Astrocyte (in vitro differentiated cells and primary cell): ENCODE measurements around the gene IL4R. TPM values are rescaled to one million over a fixed set of nuclear protein-coding genes. Genes with fewer than 3 reads are reported as not detected.

ENCODE experiments used
- DNase-seq: peaks from one replicate; pipeline ENCODE4 v3.0.0-alpha.2; 2010; ENCODE audit warnings: low read depth
- FAIRE-seq: peaks from 2 replicates; lab custom pipeline; 2011; peaks lifted over from hg19 to GRCh38; lab: Jason Lieb, UNC
- H2AFZ ChIP-seq: 2 replicates; pipeline ENCODE4 v1.6.0; 2012; ENCODE audit warnings: low read depth, low read length, inconsistent platforms
- H3K27ac ChIP-seq: 2 replicates; pipeline ENCODE4 v1.5.1; 2011; ENCODE audit warnings: low read depth, low read length, inconsistent platforms
- H3K27me3 ChIP-seq: 2 replicates; pipeline ENCODE4 v1.6.0; 2011; ENCODE audit warnings: low read length, inconsistent platforms; ENCODE audit not compliant: insufficient read depth
- H3K36me3 ChIP-seq: 2 replicates; pipeline ENCODE4 v1.5.1; 2011; ENCODE audit warnings: low read length, inconsistent platforms; ENCODE audit not compliant: insufficient read depth
- H3K4me1 ChIP-seq: 2 replicates; pipeline ENCODE4 v1.5.1; 2011; ENCODE audit warnings: low read length, inconsistent platforms; ENCODE audit not compliant: insufficient read depth
- H3K4me2 ChIP-seq: 2 replicates; pipeline ENCODE4 v1.6.0; 2012; ENCODE audit warnings: low read length, inconsistent platforms
- H3K4me3 ChIP-seq: 2 replicates; pipeline ENCODE4 v1.5.1; 2011; ENCODE audit warnings: low read depth, mild to moderate bottlenecking, low read length, inconsistent platforms; ENCODE audit not compliant: insufficient read depth
- H3K79me2 ChIP-seq: 2 replicates; pipeline ENCODE4 v1.6.0; 2012; ENCODE audit warnings: mild to moderate bottlenecking, low read length, inconsistent platforms; ENCODE audit not compliant: insufficient read depth
- H3K9ac ChIP-seq: 2 replicates; pipeline ENCODE4 v1.6.0; 2012; ENCODE audit warnings: mild to moderate bottlenecking, low read length, inconsistent platforms
- H3K9me3 ChIP-seq: 2 replicates; pipeline ENCODE4 v1.5.1; 2012; ENCODE audit warnings: low read depth, mild to moderate bottlenecking, low read length, inconsistent platforms; ENCODE audit not compliant: insufficient read depth
- H4K20me1 ChIP-seq: 2 replicates; pipeline ENCODE4 v1.6.0; 2012; ENCODE audit warnings: low read length, inconsistent platforms; ENCODE audit not compliant: insufficient read depth
- H3K27ac Mint-ChIP-seq: one replicate; pipeline ENCODE4 v1.8.0; 2021; ENCODE audit warnings: mild to moderate bottlenecking, mixed read lengths; ENCODE audit not compliant: unreplicated experiment
- H3K27me3 Mint-ChIP-seq: one replicate; pipeline ENCODE4 v1.8.0; 2021; ENCODE audit warnings: low read depth, mixed read lengths; ENCODE audit not compliant: unreplicated experiment
- H3K36me3 Mint-ChIP-seq: one replicate; pipeline ENCODE4 v1.8.0; 2021; ENCODE audit warnings: low read depth, mixed read lengths; ENCODE audit not compliant: unreplicated experiment
- H3K4me1 Mint-ChIP-seq: one replicate; pipeline ENCODE4 v1.8.0; 2021; ENCODE audit warnings: low read depth, mixed read lengths; ENCODE audit not compliant: unreplicated experiment
- H3K4me3 Mint-ChIP-seq: one replicate; pipeline ENCODE4 v1.8.0; 2021; ENCODE audit warnings: mild to moderate bottlenecking, moderate library complexity, mixed read lengths; ENCODE audit not compliant: unreplicated experiment
- H3K9me3 Mint-ChIP-seq: one replicate; pipeline ENCODE4 v1.8.0; 2021; ENCODE audit warnings: mild to moderate bottlenecking, mixed read lengths; ENCODE audit not compliant: unreplicated experiment
- CTCF ChIP-seq: IDR thresholded peaks from 2 replicates; pipeline ENCODE4 v1.5.1; 2011; ENCODE audit warnings: low read depth, mild to moderate bottlenecking, inconsistent platforms, low read length, moderate library complexity; ENCODE audit not compliant: insufficient read depth
- EZH2 ChIP-seq: IDR thresholded peaks from 2 replicates; pipeline ENCODE4 v1.6.1; 2012; ENCODE audit warnings: mild to moderate bottlenecking, low read length, inconsistent platforms; ENCODE audit not compliant: insufficient read depth
- total RNA-seq: library from RNA; stranded (reverse); gene quantifications from 2 replicates; pipeline ENCODE4 v1.2.1, GENCODE V29; 2021

IL4R gene
- total RNA-seq, 1 donor from 2014 or later: 17.5 TPM

DNA sequence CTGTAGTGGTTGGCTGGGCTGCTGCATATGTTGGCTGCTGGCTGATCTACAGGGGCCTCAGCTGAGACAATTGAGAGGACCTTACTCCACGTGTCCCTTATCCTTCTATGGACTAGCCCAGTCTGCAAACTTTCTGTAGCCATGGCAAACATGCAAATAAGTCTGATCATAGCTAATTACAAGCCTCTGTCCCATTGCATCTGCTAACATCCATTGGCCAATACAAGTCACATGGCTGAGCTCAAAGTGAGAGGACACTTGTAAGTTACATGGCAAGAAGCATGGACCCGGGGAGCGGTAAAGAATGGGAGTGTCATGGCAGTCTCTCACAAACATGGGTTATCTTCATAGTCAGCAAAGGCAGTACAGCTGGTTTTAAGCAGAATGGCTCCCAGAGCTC is 11.6 kb upstream of the IL4R start:
- FAIRE-seq: no peak
- Mint-ChIP-seq H3K36me3 (peaks cover 2% of the 10 kb centered on the region), H3K27me3 (peaks cover 16% of the 10 kb centered on the region)

GRCh38 chr16:27303256-27304100 is 10.3 kb upstream of the IL4R start:
- H3K9me3 Mint-ChIP-seq: no peaks in the 10 kb centered on the region
- H3K4me3 Mint-ChIP-seq: no peak overlapping the region
- no peak overlapping the region for H3K27ac ChIP-seq
- no peak overlapping the region for H3K4me3 ChIP-seq
- DNase-seq (no peak), FAIRE-seq (no peak)
- no peaks in the 10 kb centered on the region for H3K27me3 ChIP-seq
- H4K20me1 ChIP-seq: no peaks in the 10 kb centered on the region
- H3K27ac Mint-ChIP-seq: no peak overlapping the region
- TF ChIP-seq CTCF (no peak), EZH2 (no peak)
- no peaks in the 10 kb centered on the region for H3K9me3 ChIP-seq
- no peak overlapping the region for H3K9ac ChIP-seq
- no peak overlapping the region for H3K4me2 ChIP-seq
- H3K4me1 ChIP-seq: no peaks in the 10 kb centered on the region
- peaks cover 2% of the 10 kb centered on the region for H3K36me3 Mint-ChIP-seq
- peaks cover 14% of the 10 kb centered on the region for H3K27me3 Mint-ChIP-seq
- H2AFZ ChIP-seq: no peak overlapping the region
- no peaks in the 10 kb centered on the region for H3K4me1 Mint-ChIP-seq
- H3K79me2 ChIP-seq: no peaks in the 10 kb centered on the region
- no peaks in the 10 kb centered on the region for H3K36me3 ChIP-seq

More for the DNA sequence above, 11.6 kb upstream of the IL4R start:
- no peak for TF ChIP-seq CTCF
- TF ChIP-seq EZH2: no peak
- H3K79me2 ChIP-seq: no peaks in the 10 kb centered on the region
- H3K36me3 ChIP-seq: no peaks in the 10 kb centered on the region
- Mint-ChIP-seq H3K4me1 (no peaks in the 10 kb centered on the region), H3K4me3 (no peak overlapping the region), H3K9me3 (no peaks in the 10 kb centered on the region), H3K27ac (no peak overlapping the region)
- H3K4me2 ChIP-seq: no peak overlapping the region
- H2AFZ ChIP-seq: no peak overlapping the region
- no peaks in the 10 kb centered on the region for H4K20me1 ChIP-seq
- DNase-seq: no peak
- no peak overlapping the region for H3K4me3 ChIP-seq
- H3K4me1 ChIP-seq: no peaks in the 10 kb centered on the region
- H3K27me3 ChIP-seq: no peaks in the 10 kb centered on the region
- H3K27ac ChIP-seq: no peak overlapping the region
- H3K9ac ChIP-seq: no peak overlapping the region
- H3K9me3 ChIP-seq: no peaks in the 10 kb centered on the region

DNA sequence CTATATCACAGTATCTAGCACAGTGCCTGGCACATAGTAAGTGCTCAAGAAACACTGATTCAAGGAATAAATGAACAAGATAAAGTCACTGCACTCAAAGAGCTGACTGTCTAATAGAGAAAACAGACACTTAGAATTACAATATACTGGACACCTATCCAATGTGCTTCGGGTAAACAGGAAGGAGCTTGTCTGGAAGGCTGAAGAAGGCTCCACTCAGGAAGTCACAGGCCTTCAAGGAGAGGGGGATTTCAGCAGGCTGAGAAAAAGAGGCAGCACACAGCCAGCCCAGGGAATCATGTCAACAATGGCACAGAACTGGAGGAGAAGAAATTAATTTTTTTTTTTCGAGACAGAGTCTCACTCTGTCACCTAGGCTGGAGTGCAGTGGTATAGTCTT is 9.7 kb upstream of the IL4R start:
- Mint-ChIP-seq H3K4me3 (no peak overlapping the region), H3K36me3 (peaks cover 2% of the 10 kb centered on the region), H3K27ac (no peak overlapping the region), H3K4me1 (no peaks in the 10 kb centered on the region), H3K27me3 (peaks cover 14% of the 10 kb centered on the region), H3K9me3 (peaks cover 2% of the 10 kb centered on the region)
- no peaks in the 10 kb centered on the region for H3K27me3 ChIP-seq
- H3K9me3 ChIP-seq: no peaks in the 10 kb centered on the region
- H3K27ac ChIP-seq: no peak overlapping the region
- H3K4me3 ChIP-seq: no peak overlapping the region
- H3K36me3 ChIP-seq: no peaks in the 10 kb centered on the region
- no peak for FAIRE-seq
- no peaks in the 10 kb centered on the region for H3K79me2 ChIP-seq
- H3K4me1 ChIP-seq: no peaks in the 10 kb centered on the region
- DNase-seq: no peak
- no peaks in the 10 kb centered on the region for H4K20me1 ChIP-seq
- no peak for TF ChIP-seq EZH2
- no peak for TF ChIP-seq CTCF
- H2AFZ ChIP-seq: no peak overlapping the region
- no peak overlapping the region for H3K9ac ChIP-seq
- H3K4me2 ChIP-seq: no peak overlapping the region
